HepG2 (cell line): ENCODE measurements around the gene ZC3H14. TPM values are rescaled to one million over a fixed set of nuclear protein-coding genes. Genes with fewer than 3 reads are reported as not detected.
A peak's percentile ranks its signal among the peaks of the same experiment; 100 is the strongest.

Source experiments
- ARHGAP35 ChIP-seq: sonication (generic); formaldehyde crosslinking; IDR thresholded peaks from 2 replicates; pipeline ENCODE4 v1.9.0; 2022; ENCODE audit warnings: mild to moderate bottlenecking, inconsistent platforms, moderate library complexity, missing genetic modification reagents, borderline replicate concordance
- ELK4 ChIP-seq: sonication (generic); formaldehyde crosslinking; IDR thresholded peaks from 2 replicates; pipeline ENCODE4 v1.9.0; 2021; ENCODE audit warnings: missing genetic modification reagents, borderline replicate concordance
- FOXJ3 ChIP-seq: sonication (generic); formaldehyde crosslinking; IDR thresholded peaks from 2 replicates; pipeline ENCODE4 v1.4.0; 2020; ENCODE audit warnings: missing genetic modification reagents, mild to moderate bottlenecking, borderline replicate concordance
- GMEB1 ChIP-seq: sonication (generic); formaldehyde crosslinking; IDR thresholded peaks from 2 replicates; pipeline ENCODE4 v1.5.1; 2020; ENCODE audit warnings: missing genetic modification reagents, mild to moderate bottlenecking, borderline replicate concordance
- IRF2 ChIP-seq: IDR thresholded peaks from 2 replicates; pipeline ENCODE4 v1.6.1; 2018; ENCODE audit warnings: missing genetic modification reagents, missing compliant biosample characterization
- JUND ChIP-seq: sonication (generic); formaldehyde crosslinking; IDR thresholded peaks from 2 replicates; pipeline ENCODE4 v1.8.0; 2022; ENCODE audit warnings: mild to moderate bottlenecking, missing genetic modification reagents
- LCORL ChIP-seq, 2 experiments: fragments of 450-650 bp in 1 of 2; sonication (generic) in 1 of 2; formaldehyde crosslinking in 1 of 2; IDR thresholded peaks; 2 replicates each; pipeline versions ENCODE4 v1.5.0 to v1.6.1; 2017 to 2020; ENCODE audit warnings: antibody characterized with exemption in 1 of 2, missing genetic modification reagents in 1 of 2
- NFKB2 ChIP-seq: sonication (generic); formaldehyde crosslinking; IDR thresholded peaks from 2 replicates; pipeline ENCODE4 v1.4.0; 2020; ENCODE audit warnings: missing genetic modification reagents, borderline replicate concordance
- POGZ ChIP-seq: sonication (generic); formaldehyde crosslinking; IDR thresholded peaks from 2 replicates; pipeline ENCODE4 v1.4.0; 2020; ENCODE audit warnings: mild to moderate bottlenecking, missing genetic modification reagents
- SP2 ChIP-seq: sonication (generic); formaldehyde crosslinking; IDR thresholded peaks from 2 replicates; pipeline ENCODE4 v1.5.1; 2020; ENCODE audit warnings: mild to moderate bottlenecking, missing genetic modification reagents
- ZBTB43 ChIP-seq: sonication (generic); formaldehyde crosslinking; conservative IDR thresholded peaks from 2 replicates; pipeline ENCODE4 v1.4.0; 2020; ENCODE audit warnings: missing genetic modification reagents
- ZFX ChIP-seq: sonication (generic); formaldehyde crosslinking; IDR thresholded peaks from 2 replicates; pipeline ENCODE4 v1.4.0; 2020; ENCODE audit warnings: mild to moderate bottlenecking, low read depth, missing genetic modification reagents, moderate library complexity
- ZNF20 ChIP-seq: sonication (generic); formaldehyde crosslinking; IDR thresholded peaks from 2 replicates; pipeline ENCODE4 v1.4.0; 2020; ENCODE audit warnings: mild to moderate bottlenecking, moderate library complexity, missing genetic modification reagents
- ZNF691 ChIP-seq: sonication (generic); formaldehyde crosslinking; IDR thresholded peaks from 2 replicates; pipeline ENCODE4 v1.4.0; 2020; ENCODE audit warnings: missing genetic modification reagents, low read depth, mild to moderate bottlenecking, borderline replicate concordance
- ZNF770 ChIP-seq: sonication (generic); formaldehyde crosslinking; IDR thresholded peaks from 2 replicates; pipeline ENCODE4 v1.5.0; 2020; ENCODE audit warnings: mild to moderate bottlenecking, missing genetic modification reagents
- polyA plus RNA-seq, 8 experiments: library from polyadenylated mRNA; depleted of rRNA in 3 of 8; stranded (reverse) in 7 of 8; unstranded in 1 of 8; fragments of >200 nt; fragmentation: Illumina TruSeq in 4 of 8; extraction: Trizol in 4 of 8; gene quantifications; 2 replicates each; pipeline versions ENCODE4 v1.2.1 to v1.2.3, GENCODE V29; 2011 to 2016; ENCODE audit warnings: low read depth in 4 of 8, missing spikeins in 1 of 8, mixed read lengths in 1 of 8; ENCODE audit not compliant: insufficient read depth in 1 of 8
- total RNA-seq, 5 experiments: library from RNA; depleted of rRNA; stranded (reverse); fragments of >200 nt; fragmentation: Illumina TruSeq; extraction: Trizol; gene quantifications; 2 replicates each; pipeline ENCODE4 v1.2.3, GENCODE V29; 2016; ENCODE audit warnings: low read depth in 1 of 5
- TF ChIP-seq, protein P1 (sequence below): IDR thresholded peaks from 2 replicates; pipeline ENCODE4 v1.6.1; 2016; ENCODE audit warnings: missing genetic modification reagents, missing compliant biosample characterization
- TF ChIP-seq, protein P2 (sequence below): sonication (generic); formaldehyde crosslinking; IDR thresholded peaks from 2 replicates; pipeline ENCODE4 v1.5.0; 2020; ENCODE audit warnings: mild to moderate bottlenecking, missing genetic modification reagents

Gene ZC3H14
- total and polyA plus RNA-seq, 2 of the 13 experiments (the other 11 are each of a cell fraction or from before 2014, with no cell fraction given): 65.1 to 67.5 TPM

DNA sequence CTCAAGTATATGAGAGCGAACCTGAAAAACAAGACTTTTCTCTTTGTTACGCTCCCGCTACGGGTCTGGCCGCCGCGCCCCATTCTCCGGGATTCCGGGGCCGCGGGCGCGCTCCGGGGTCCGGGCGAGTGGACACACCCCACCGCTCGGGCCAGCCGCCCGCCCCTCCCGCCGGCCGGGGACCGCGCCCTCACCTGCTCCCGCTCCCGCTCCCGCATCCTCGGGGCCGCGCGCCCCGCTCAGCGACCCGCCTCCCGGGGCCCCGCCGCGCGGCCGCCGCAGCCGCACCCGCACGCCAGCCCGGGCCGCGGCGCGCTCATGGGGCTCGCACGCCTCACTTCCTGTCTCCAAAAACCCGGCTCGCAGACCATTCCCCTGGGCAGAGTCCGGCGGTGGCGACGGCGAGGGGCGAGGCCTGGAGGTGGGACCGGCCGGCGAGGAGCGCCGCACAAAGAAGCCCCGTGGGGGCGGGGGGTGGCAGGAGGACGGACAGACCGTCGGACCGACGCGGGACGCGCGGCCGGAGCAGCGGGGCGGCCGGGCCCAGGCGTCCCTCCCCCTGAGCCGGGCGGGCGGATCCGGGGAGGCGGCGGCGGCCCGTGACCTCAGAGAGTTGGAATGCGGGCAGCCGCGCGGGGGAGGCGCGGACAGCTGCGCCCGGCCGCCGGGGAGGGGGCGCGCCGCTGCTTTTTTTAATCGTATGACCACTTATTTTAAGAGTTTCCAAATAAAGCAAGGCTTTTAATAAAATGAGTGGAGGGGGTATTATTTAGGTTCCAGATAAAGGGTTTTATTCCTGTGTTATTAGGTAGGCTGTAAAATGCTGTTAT, 8.2 kb upstream of the ZC3H14 start, which contains the start of gene PTPN21 (continued):
- TF ChIP-seq, protein P1, sequence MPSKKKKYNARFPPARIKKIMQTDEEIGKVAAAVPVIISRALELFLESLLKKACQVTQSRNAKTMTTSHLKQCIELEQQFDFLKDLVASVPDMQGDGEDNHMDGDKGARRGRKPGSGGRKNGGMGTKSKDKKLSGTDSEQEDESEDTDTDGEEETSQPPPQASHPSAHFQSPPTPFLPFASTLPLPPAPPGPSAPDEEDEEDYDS (CRISPR knock-in tag): no peak
- TF ChIP-seq POGZ (CRISPR knock-in tag) (no peak), ZBTB43 (CRISPR knock-in tag) (no peak), JUND (CRISPR knock-in tag) (peak; percentile 81), ZNF20 (CRISPR knock-in tag) (no peak), NFKB2 (no peak), ZFX (CRISPR knock-in tag) (peak; percentile 77), LCORL (IDR thresholded peaks at IDR 0.05) (no peak), LCORL (CRISPR knock-in tag; IDR thresholded peaks at IDR 0.05) (peak; percentile 30; the same call in 1 of the 2 replicates), ZNF691 (CRISPR knock-in tag) (no peak), ZNF770 (CRISPR knock-in tag) (no peak), FOXJ3 (CRISPR knock-in tag) (no peak), GMEB1 (CRISPR knock-in tag) (no peak), ELK4 (no peak), ARHGAP35 (no peak), IRF2 (no peak), SP2 (CRISPR knock-in tag) (no peak)
- TF ChIP-seq, protein P2, sequence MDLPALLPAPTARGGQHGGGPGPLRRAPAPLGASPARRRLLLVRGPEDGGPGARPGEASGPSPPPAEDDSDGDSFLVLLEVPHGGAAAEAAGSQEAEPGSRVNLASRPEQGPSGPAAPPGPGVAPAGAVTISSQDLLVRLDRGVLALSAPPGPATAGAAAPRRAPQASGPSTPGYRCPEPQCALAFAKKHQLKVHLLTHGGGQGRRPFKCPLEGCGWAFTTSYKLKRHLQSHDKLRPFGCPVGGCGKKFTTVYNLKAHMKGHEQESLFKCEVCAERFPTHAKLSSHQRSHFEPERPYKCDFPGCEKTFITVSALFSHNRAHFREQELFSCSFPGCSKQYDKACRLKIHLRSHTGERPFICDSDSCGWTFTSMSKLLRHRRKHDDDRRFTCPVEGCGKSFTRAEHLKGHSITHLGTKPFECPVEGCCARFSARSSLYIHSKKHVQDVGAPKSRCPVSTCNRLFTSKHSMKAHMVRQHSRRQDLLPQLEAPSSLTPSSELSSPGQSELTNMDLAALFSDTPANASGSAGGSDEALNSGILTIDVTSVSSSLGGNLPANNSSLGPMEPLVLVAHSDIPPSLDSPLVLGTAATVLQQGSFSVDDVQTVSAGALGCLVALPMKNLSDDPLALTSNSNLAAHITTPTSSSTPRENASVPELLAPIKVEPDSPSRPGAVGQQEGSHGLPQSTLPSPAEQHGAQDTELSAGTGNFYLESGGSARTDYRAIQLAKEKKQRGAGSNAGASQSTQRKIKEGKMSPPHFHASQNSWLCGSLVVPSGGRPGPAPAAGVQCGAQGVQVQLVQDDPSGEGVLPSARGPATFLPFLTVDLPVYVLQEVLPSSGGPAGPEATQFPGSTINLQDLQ (CRISPR knock-in tag): no peak
